SK-N-SH treated with all-trans-retinoic acid at 6 μM for 48 hours (cell line): ENCODE measurements around the gene TTC29.

Source experiments
- ATAC-seq: fragments of 200-7000 bp; cut with Tn5 transposase; 3 replicates; pipeline ENCODE4 v1.9.1; 2020; ENCODE audit warnings: mild to moderate bottlenecking, moderate library complexity
- ARNTL ChIP-seq: fragments of 450-650 bp; formaldehyde crosslinking; IDR thresholded peaks from 2 replicates; pipeline ENCODE4 v1.5.0; 2020; ENCODE audit warnings: low read depth, mild to moderate bottlenecking, moderate library complexity, borderline replicate concordance
- BACH2 ChIP-seq: fragments of 250-450 bp; sonication (Bioruptor Pico); IDR thresholded peaks from 2 replicates; pipeline ENCODE4 v1.9.0; 2021; ENCODE audit warnings: mild to moderate bottlenecking, borderline replicate concordance
- CREB5 ChIP-seq: fragments of 250-450 bp; sonication (Bioruptor Pico); IDR thresholded peaks from 2 replicates; pipeline ENCODE4 v1.5.1; 2020; ENCODE audit warnings: low read depth, mild to moderate bottlenecking, moderate library complexity
- CSDC2 ChIP-seq: fragments of 250-450 bp; sonication (Bioruptor Pico); IDR thresholded peaks from 2 replicates; pipeline ENCODE4 v1.5.0; 2020; ENCODE audit warnings: mild to moderate bottlenecking, moderate library complexity
- CSRNP3 ChIP-seq: fragments of 250-450 bp; sonication (Bioruptor Pico); IDR thresholded peaks from 2 replicates; pipeline ENCODE4 v1.5.1; 2021; ENCODE audit warnings: mild to moderate bottlenecking, moderate library complexity
- ESRRG ChIP-seq: fragments of 250-450 bp; sonication (Bioruptor Pico); IDR thresholded peaks from 2 replicates; pipeline ENCODE4 v1.6.1; 2021; ENCODE audit warnings: mild to moderate bottlenecking
- GLIS3 ChIP-seq: fragments of 250-450 bp; sonication (Bioruptor Pico); IDR thresholded peaks from 2 replicates; pipeline ENCODE4 v1.5.0; 2020; ENCODE audit warnings: mild to moderate bottlenecking, moderate library complexity
- PATZ1 ChIP-seq: fragments of 250-450 bp; sonication (Bioruptor Pico); IDR thresholded peaks from 2 replicates; pipeline ENCODE4 v1.8.0; 2020; ENCODE audit warnings: mild to moderate bottlenecking, moderate library complexity, borderline replicate concordance
- POU6F1 ChIP-seq: fragments of 250-450 bp; sonication (Bioruptor Pico); IDR thresholded peaks from 2 replicates; pipeline ENCODE4 v1.8.0; 2021; ENCODE audit warnings: low read depth, mild to moderate bottlenecking, moderate library complexity, borderline replicate concordance
- PPARA ChIP-seq: fragments of 250-450 bp; sonication (Bioruptor Pico); IDR thresholded peaks from 2 replicates; pipeline ENCODE4 v1.5.0; 2020; ENCODE audit warnings: mild to moderate bottlenecking, borderline replicate concordance
- RARB ChIP-seq: fragments of 250-450 bp; sonication (Bioruptor Pico); IDR thresholded peaks from 2 replicates; pipeline ENCODE4 v1.8.0; 2021; ENCODE audit warnings: mild to moderate bottlenecking, moderate library complexity
- SNAI2 ChIP-seq: fragments of 250-450 bp; sonication (Bioruptor Pico); IDR thresholded peaks from 2 replicates; pipeline ENCODE4 v1.5.0; 2020; ENCODE audit warnings: mild to moderate bottlenecking, moderate library complexity
- TCF4 ChIP-seq: fragments of 250-450 bp; sonication (Bioruptor Pico); IDR thresholded peaks from 2 replicates; pipeline ENCODE4 v1.8.0; 2021; ENCODE audit warnings: mild to moderate bottlenecking, moderate library complexity, borderline replicate concordance
- TOX ChIP-seq: fragments of 250-450 bp; sonication (Bioruptor Pico); IDR thresholded peaks from 2 replicates; pipeline ENCODE4 v1.8.0; 2021; ENCODE audit warnings: mild to moderate bottlenecking, moderate library complexity, borderline replicate concordance
- ZC3H10 ChIP-seq: fragments of 250-450 bp; sonication (Bioruptor Pico); IDR thresholded peaks from 2 replicates; pipeline ENCODE4 v1.5.1; 2021; ENCODE audit warnings: mild to moderate bottlenecking, moderate library complexity
- ZFP3 ChIP-seq: fragments of 250-450 bp; sonication (Bioruptor Pico); IDR thresholded peaks from 2 replicates; pipeline ENCODE4 v1.5.0; 2020; ENCODE audit warnings: mild to moderate bottlenecking, moderate library complexity
- ZFP30 ChIP-seq: fragments of 450-650 bp; formaldehyde crosslinking; IDR thresholded peaks from 2 replicates; pipeline ENCODE4 v1.5.0; 2022; ENCODE audit warnings: mild to moderate bottlenecking, moderate library complexity
- ZNF565 ChIP-seq: fragments of 450-650 bp; formaldehyde crosslinking; conservative IDR thresholded peaks from 2 replicates; pipeline ENCODE4 v1.5.0; 2020; ENCODE audit warnings: low read depth, mild to moderate bottlenecking, moderate library complexity
- ZNF70 ChIP-seq: fragments of 450-650 bp; formaldehyde crosslinking; IDR thresholded peaks from 2 replicates; pipeline ENCODE4 v1.5.0; 2020; ENCODE audit warnings: mild to moderate bottlenecking, moderate library complexity
- ZNF8 ChIP-seq: fragments of 450-650 bp; formaldehyde crosslinking; IDR thresholded peaks from 2 replicates; pipeline ENCODE4 v1.5.0; 2020; ENCODE audit warnings: mild to moderate bottlenecking, moderate library complexity

TTC29 gene

GRCh38 chr4:146916479-146917076 is 29.1 kb downstream of the TTC29 start:
- 0 out of 3 replicates have a peak, but pooled peaks have one; percentile 39 for ATAC-seq
- TF ChIP-seq CSDC2 (CRISPR knock-in tag) (no peak), ZNF70 (no peak), ZC3H10 (no peak), SNAI2 (CRISPR knock-in tag) (no peak), ESRRG (CRISPR knock-in tag) (no peak), GLIS3 (CRISPR knock-in tag) (no peak)

GRCh38 chr4:146915132-146915531 is 30.5 kb downstream of the TTC29 start:
- TF ChIP-seq ZFP3 (CRISPR knock-in tag) (no peak), ZNF70 (no peak), ZC3H10 (no peak), ZNF8 (CRISPR knock-in tag) (no peak), CREB5 (CRISPR knock-in tag) (no peak), TCF4 (CRISPR knock-in tag) (no peak), POU6F1 (no peak), TOX (CRISPR knock-in tag) (no peak), CSRNP3 (CRISPR knock-in tag) (no peak), GLIS3 (CRISPR knock-in tag) (no peak), ZFP30 (CRISPR knock-in tag) (no peak), BACH2 (no peak)
- TF ChIP-seq, all 23 proteins: peak for 0
- no peak for ATAC-seq

GRCh38 chr4:146900295-146900694 is 45.4 kb downstream of the TTC29 start:
- no peak for TF ChIP-seq TOX (CRISPR knock-in tag)
- TF ChIP-seq ARNTL (CRISPR knock-in tag), result no peak
- no peak for TF ChIP-seq POU6F1
- TF ChIP-seq PPARA (CRISPR knock-in tag), result no peak
- TF ChIP-seq, all 23 proteins: peak for 0
- no peak for ATAC-seq

- TF ChIP-seq BACH2 (no peak), POU6F1 (no peak)
- TF ChIP-seq, all 23 proteins: peak for 0
- no peak for ATAC-seq
Observed at GRCh38 chr4:146890301-146890700, 55.4 kb downstream of the TTC29 start.

- TF ChIP-seq POU6F1 (no peak), RARB (no peak), ZNF565 (CRISPR knock-in tag) (no peak), PATZ1 (CRISPR knock-in tag) (no peak), ZC3H10 (no peak), ZNF70 (no peak), ZNF8 (CRISPR knock-in tag) (no peak), ZFP30 (CRISPR knock-in tag) (no peak)
- no peak for ATAC-seq
Observed at GRCh38 chr4:146883070-146883469, 62.6 kb downstream of the TTC29 start.
